GM23338 (cell line): ENCODE data around the gene TBC1D9. TPM values are rescaled to one million over a fixed set of nuclear protein-coding genes. Genes with fewer than 3 reads are reported as not detected.

Source experiments
- ATAC-seq: fragments of 200-7000 bp; cut with Tn5 transposase; 3 replicates; pipeline ENCODE4 v1.9.1; 2020
- DNase-seq: peaks from one replicate; pipeline ENCODE4 v3.0.0-alpha.2; 2015; ENCODE audit warnings: low spot score
- H2AFZ ChIP-seq: fragments of 200-600 bp; sonication (generic); 2 replicates; pipeline ENCODE4 v1.8.0; 2016; ENCODE audit warnings: antibody characterized with exemption, mild to moderate bottlenecking, moderate library complexity
- H3F3A ChIP-seq: fragments of 200-600 bp; sonication (generic); replicated peaks from 2 replicates; pipeline ENCODE4 v1.8.0; 2017; ENCODE audit warnings: antibody characterized with exemption, mixed run types, low read depth
- H3K27ac ChIP-seq: fragments of 200-600 bp; sonication (generic); 2 replicates; pipeline ENCODE4 v1.6.1; 2016; ENCODE audit warnings: low read depth
- H3K27me3 ChIP-seq: fragments of 200-600 bp; sonication (generic); 2 replicates; pipeline ENCODE4 v1.8.0; 2016; ENCODE audit warnings: mild to moderate bottlenecking, mixed run types, moderate library complexity; ENCODE audit not compliant: insufficient read depth
- H3K36me3 ChIP-seq: fragments of 200-600 bp; sonication (generic); 2 replicates; pipeline ENCODE4 v1.8.0; 2016; ENCODE audit warnings: mild to moderate bottlenecking; ENCODE audit not compliant: insufficient read depth
- H3K4me1 ChIP-seq: fragments of 200-600 bp; sonication (generic); 2 replicates; pipeline ENCODE4 v1.8.0; 2016; ENCODE audit warnings: mild to moderate bottlenecking, moderate library complexity; ENCODE audit not compliant: insufficient read depth
- H3K4me2 ChIP-seq: fragments of 200-600 bp; sonication (generic); 2 replicates; pipeline ENCODE4 v1.7.1; 2017; ENCODE audit warnings: mixed run types
- H3K4me3 ChIP-seq: fragments of 200-600 bp; sonication (generic); 2 replicates; pipeline ENCODE4 v1.6.1; 2016; ENCODE audit warnings: mixed run types
- H3K79me2 ChIP-seq: fragments of 200-600 bp; sonication (generic); replicated peaks from 2 replicates; pipeline ENCODE4 v1.8.0; 2017; ENCODE audit warnings: mild to moderate bottlenecking; ENCODE audit not compliant: insufficient read depth
- H3K9me2 ChIP-seq: fragments of 200-600 bp; sonication (generic); 2 replicates; pipeline ENCODE4 v1.8.0; 2017; ENCODE audit not compliant: insufficient read depth
- H4K20me1 ChIP-seq: fragments of 200-600 bp; sonication (generic); replicated peaks from 2 replicates; pipeline ENCODE4 v1.8.0; 2017; ENCODE audit warnings: mild to moderate bottlenecking; ENCODE audit not compliant: insufficient read depth
- H3K27ac Mint-ChIP-seq: 2 replicates; pipeline ENCODE4 v1.8.0; 2020; ENCODE audit warnings: inconsistent platforms, mild to moderate bottlenecking, moderate library complexity, mixed read lengths
- H3K27me3 Mint-ChIP-seq: 3 replicates; pipeline ENCODE4 v1.8.0; 2022; ENCODE audit warnings: low read depth, mild to moderate bottlenecking, moderate library complexity, mixed read lengths, inconsistent platforms; ENCODE audit not compliant: insufficient read depth, poor library complexity
- H3K36me3 Mint-ChIP-seq: 3 replicates; pipeline ENCODE4 v1.8.0; 2021; ENCODE audit warnings: low read depth, mild to moderate bottlenecking, inconsistent platforms, moderate library complexity, mixed read lengths
- H3K4me1 Mint-ChIP-seq: 3 replicates; pipeline ENCODE4 v1.8.0; 2020; ENCODE audit warnings: mild to moderate bottlenecking, inconsistent platforms, mixed read lengths
- H3K4me3 Mint-ChIP-seq: 3 replicates; pipeline ENCODE4 v1.8.0; 2021; ENCODE audit warnings: moderate library complexity, mild to moderate bottlenecking, inconsistent platforms, mixed read lengths
- H3K9me3 Mint-ChIP-seq: 3 replicates; pipeline ENCODE4 v1.8.0; 2020; ENCODE audit warnings: moderate library complexity, mild to moderate bottlenecking, inconsistent platforms, mixed read lengths
- EZH2 ChIP-seq: fragments of 200-600 bp; sonication (generic); IDR thresholded peaks from one replicate; pipeline ENCODE4 v1.8.0; 2017; ENCODE audit warnings: antibody characterized with exemption, mild to moderate bottlenecking, low read depth; ENCODE audit not compliant: unreplicated experiment
- EZH2phosphoT487 ChIP-seq: fragments of 200-600 bp; sonication (generic); IDR thresholded peaks from one replicate; pipeline ENCODE4 v1.8.1; 2018; ENCODE audit warnings: antibody characterized with exemption; ENCODE audit not compliant: unreplicated experiment
- JUNB ChIP-seq: IDR thresholded peaks from one replicate; pipeline ENCODE4 v1.6.1; 2016; ENCODE audit warnings: antibody characterized with exemption; ENCODE audit not compliant: unreplicated experiment
- POLR2AphosphoS5 ChIP-seq: IDR thresholded peaks from 2 replicates; pipeline ENCODE4 v1.6.1; 2016; ENCODE audit warnings: antibody characterized with exemption, low read depth
- STAT1 ChIP-seq: IDR thresholded peaks from one replicate; pipeline ENCODE4 v1.6.1; 2016; ENCODE audit warnings: antibody characterized with exemption; ENCODE audit not compliant: unreplicated experiment
- ZNF114 ChIP-seq: fragments of 250-450 bp; sonication (Bioruptor Pico); IDR thresholded peaks from 2 replicates; pipeline ENCODE4 v1.5.0; 2020; ENCODE audit warnings: mild to moderate bottlenecking, moderate library complexity
- ZNF331 ChIP-seq: fragments of 250-450 bp; sonication (Bioruptor Pico); IDR thresholded peaks from 2 replicates; pipeline ENCODE4 v1.5.0; 2020; ENCODE audit warnings: low read depth, mild to moderate bottlenecking, moderate library complexity
- polyA plus RNA-seq: library from polyadenylated mRNA; unstranded; fragments of >200 nt; fragmentation: Nextera tagmentation; extraction: Ambion mirVana; gene quantifications from 2 replicates; pipeline ENCODE4 v1.2.1, GENCODE V29; 2016
- total RNA-seq: library from RNA; depleted of rRNA; stranded (reverse); fragments of >200 nt; shearing (Covaris generic); gene quantifications from 2 replicates; pipeline ENCODE4 v1.2.3, GENCODE V29; 2014
- TF ChIP-seq, protein P1 (sequence below): IDR thresholded peaks from 2 replicates; pipeline ENCODE4 v1.6.1; 2016; ENCODE audit warnings: antibody characterized with exemption
- TF ChIP-seq, protein P2 (sequence below): IDR thresholded peaks from one replicate; pipeline ENCODE4 v1.6.1; 2018; ENCODE audit warnings: antibody characterized with exemption; ENCODE audit not compliant: unreplicated experiment
- TF ChIP-seq, protein P3 (sequence below): fragments of 250-450 bp; sonication (Bioruptor Pico); IDR thresholded peaks from 2 replicates; pipeline ENCODE4 v1.5.0; 2020; ENCODE audit warnings: mild to moderate bottlenecking, moderate library complexity

The TBC1D9 gene
- total and polyA plus RNA-seq, 2 experiments from 2014 or later, result 0.03 to 0.56 TPM

DNA sequence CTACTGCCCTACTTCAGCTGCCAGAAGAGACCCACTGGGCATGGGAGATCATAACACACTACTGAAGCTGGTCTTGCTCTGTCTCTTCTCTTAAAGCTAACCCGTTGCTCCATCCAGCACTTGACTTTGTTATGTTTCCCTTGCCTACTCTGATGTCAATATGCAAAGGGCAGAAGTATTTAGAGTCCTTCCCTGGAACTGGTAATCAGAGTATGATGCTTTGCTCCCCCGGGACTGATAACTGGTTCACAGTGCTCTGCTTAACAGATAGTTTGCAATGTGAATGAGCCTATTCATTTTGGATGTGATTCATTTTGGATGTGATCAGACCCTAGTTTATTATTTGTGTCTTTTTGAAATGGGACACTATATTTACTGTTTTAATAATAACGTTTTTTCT, 175.1 kb downstream of the TBC1D9 start:
- H3K36me3 ChIP-seq, result no peaks in the 10 kb centered on the region
- peaks cover 9% of the 10 kb centered on the region for H3K27me3 Mint-ChIP-seq
- H3K4me3 ChIP-seq, result no peak overlapping the region
- no peak overlapping the region for H3K27ac Mint-ChIP-seq
- H2AFZ ChIP-seq, result no peak overlapping the region
- no peak overlapping the region for H3K4me2 ChIP-seq
- H3K27me3 ChIP-seq, result peaks cover 14% of the 10 kb centered on the region
- ATAC-seq (no peak), DNase-seq (no peak)
- H3K4me1 ChIP-seq, result no peaks in the 10 kb centered on the region
- H3K9me3 Mint-ChIP-seq, result no peaks in the 10 kb centered on the region
- H3K4me3 Mint-ChIP-seq, result no peak overlapping the region
- H3K27ac ChIP-seq, result no peak overlapping the region
- no peaks in the 10 kb centered on the region for H3K9me2 ChIP-seq
- H3K36me3 Mint-ChIP-seq, result no peaks in the 10 kb centered on the region
- no peaks in the 10 kb centered on the region for H3K4me1 Mint-ChIP-seq
- H3K79me2 ChIP-seq, result no peaks in the 10 kb centered on the region
- TF ChIP-seq EZH2 (no peak), ZNF114 (CRISPR knock-in tag) (no peak), STAT1 (no peak), ZNF331 (no peak), JUNB (no peak), POLR2AphosphoS5 (no peak), EZH2phosphoT487 (no peak)
- TF ChIP-seq, protein P1, sequence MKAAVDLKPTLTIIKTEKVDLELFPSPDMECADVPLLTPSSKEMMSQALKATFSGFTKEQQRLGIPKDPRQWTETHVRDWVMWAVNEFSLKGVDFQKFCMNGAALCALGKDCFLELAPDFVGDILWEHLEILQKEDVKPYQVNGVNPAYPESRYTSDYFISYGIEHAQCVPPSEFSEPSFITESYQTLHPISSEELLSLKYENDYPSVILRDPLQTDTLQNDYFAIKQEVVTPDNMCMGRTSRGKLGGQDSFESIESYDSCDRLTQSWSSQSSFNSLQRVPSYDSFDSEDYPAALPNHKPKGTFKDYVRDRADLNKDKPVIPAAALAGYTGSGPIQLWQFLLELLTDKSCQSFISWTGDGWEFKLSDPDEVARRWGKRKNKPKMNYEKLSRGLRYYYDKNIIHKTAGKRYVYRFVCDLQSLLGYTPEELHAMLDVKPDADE, result no peak
- TF ChIP-seq, protein P2, sequence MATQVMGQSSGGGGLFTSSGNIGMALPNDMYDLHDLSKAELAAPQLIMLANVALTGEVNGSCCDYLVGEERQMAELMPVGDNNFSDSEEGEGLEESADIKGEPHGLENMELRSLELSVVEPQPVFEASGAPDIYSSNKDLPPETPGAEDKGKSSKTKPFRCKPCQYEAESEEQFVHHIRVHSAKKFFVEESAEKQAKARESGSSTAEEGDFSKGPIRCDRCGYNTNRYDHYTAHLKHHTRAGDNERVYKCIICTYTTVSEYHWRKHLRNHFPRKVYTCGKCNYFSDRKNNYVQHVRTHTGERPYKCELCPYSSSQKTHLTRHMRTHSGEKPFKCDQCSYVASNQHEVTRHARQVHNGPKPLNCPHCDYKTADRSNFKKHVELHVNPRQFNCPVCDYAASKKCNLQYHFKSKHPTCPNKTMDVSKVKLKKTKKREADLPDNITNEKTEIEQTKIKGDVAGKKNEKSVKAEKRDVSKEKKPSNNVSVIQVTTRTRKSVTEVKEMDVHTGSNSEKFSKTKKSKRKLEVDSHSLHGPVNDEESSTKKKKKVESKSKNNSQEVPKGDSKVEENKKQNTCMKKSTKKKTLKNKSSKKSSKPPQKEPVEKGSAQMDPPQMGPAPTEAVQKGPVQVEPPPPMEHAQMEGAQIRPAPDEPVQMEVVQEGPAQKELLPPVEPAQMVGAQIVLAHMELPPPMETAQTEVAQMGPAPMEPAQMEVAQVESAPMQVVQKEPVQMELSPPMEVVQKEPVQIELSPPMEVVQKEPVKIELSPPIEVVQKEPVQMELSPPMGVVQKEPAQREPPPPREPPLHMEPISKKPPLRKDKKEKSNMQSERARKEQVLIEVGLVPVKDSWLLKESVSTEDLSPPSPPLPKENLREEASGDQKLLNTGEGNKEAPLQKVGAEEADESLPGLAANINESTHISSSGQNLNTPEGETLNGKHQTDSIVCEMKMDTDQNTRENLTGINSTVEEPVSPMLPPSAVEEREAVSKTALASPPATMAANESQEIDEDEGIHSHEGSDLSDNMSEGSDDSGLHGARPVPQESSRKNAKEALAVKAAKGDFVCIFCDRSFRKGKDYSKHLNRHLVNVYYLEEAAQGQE, result no peak
- TF ChIP-seq, protein P3, sequence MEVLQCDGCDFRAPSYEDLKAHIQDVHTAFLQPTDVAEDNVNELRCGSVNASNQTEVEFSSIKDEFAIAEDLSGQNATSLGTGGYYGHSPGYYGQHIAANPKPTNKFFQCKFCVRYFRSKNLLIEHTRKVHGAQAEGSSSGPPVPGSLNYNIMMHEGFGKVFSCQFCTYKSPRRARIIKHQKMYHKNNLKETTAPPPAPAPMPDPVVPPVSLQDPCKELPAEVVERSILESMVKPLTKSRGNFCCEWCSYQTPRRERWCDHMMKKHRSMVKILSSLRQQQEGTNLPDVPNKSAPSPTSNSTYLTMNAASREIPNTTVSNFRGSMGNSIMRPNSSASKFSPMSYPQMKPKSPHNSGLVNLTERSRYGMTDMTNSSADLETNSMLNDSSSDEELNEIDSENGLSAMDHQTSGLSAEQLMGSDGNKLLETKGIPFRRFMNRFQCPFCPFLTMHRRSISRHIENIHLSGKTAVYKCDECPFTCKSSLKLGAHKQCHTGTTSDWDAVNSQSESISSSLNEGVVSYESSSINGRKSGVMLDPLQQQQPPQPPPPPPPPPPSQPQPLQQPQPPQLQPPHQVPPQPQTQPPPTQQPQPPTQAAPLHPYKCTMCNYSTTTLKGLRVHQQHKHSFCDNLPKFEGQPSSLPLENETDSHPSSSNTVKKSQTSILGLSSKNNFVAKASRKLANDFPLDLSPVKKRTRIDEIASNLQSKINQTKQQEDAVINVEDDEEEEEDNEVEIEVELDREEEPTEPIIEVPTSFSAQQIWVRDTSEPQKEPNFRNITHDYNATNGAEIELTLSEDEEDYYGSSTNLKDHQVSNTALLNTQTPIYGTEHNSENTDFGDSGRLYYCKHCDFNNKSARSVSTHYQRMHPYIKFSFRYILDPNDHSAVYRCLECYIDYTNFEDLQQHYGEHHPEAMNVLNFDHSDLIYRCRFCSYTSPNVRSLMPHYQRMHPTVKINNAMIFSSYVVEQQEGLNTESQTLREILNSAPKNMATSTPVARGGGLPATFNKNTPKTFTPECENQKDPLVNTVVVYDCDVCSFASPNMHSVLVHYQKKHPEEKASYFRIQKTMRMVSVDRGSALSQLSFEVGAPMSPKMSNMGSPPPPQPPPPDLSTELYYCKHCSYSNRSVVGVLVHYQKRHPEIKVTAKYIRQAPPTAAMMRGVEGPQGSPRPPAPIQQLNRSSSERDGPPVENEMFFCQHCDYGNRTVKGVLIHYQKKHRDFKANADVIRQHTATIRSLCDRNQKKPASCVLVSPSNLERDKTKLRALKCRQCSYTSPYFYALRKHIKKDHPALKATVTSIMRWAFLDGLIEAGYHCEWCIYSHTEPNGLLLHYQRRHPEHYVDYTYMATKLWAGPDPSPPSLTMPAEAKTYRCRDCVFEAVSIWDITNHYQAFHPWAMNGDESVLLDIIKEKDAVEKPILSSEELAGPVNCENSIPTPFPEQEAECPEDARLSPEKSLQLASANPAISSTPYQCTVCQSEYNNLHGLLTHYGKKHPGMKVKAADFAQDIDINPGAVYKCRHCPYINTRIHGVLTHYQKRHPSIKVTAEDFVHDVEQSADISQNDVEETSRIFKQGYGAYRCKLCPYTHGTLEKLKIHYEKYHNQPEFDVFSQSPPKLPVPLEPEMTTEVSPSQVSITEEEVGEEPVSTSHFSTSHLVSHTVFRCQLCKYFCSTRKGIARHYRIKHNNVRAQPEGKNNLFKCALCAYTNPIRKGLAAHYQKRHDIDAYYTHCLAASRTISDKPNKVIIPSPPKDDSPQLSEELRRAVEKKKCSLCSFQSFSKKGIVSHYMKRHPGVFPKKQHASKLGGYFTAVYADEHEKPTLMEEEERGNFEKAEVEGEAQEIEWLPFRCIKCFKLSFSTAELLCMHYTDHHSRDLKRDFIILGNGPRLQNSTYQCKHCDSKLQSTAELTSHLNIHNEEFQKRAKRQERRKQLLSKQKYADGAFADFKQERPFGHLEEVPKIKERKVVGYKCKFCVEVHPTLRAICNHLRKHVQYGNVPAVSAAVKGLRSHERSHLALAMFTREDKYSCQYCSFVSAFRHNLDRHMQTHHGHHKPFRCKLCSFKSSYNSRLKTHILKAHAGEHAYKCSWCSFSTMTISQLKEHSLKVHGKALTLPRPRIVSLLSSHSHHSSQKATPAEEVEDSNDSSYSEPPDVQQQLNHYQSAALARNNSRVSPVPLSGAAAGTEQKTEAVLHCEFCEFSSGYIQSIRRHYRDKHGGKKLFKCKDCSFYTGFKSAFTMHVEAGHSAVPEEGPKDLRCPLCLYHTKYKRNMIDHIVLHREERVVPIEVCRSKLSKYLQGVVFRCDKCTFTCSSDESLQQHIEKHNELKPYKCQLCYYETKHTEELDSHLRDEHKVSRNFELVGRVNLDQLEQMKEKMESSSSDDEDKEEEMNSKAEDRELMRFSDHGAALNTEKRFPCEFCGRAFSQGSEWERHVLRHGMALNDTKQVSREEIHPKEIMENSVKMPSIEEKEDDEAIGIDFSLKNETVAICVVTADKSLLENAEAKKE (CRISPR knock-in tag), result no peak
- no peaks in the 10 kb centered on the region for H3F3A ChIP-seq
- no peaks in the 10 kb centered on the region for H4K20me1 ChIP-seq
